Stimulated activated CD8-positive, alpha-beta memory T cell treated with anti-CD3 and anti-CD28 coated beads, Interleukin-4, amount 100 ng/mL, for 4 hours (primary cell): ENCODE results near the gene CERS2.

Experiments used
- DNase-seq, 2 donors: peaks; one replicate each; pipeline ENCODE4 v3.0.0-alpha.2; 2020; ENCODE audit warnings: low read depth in 2 of 2, low spot score in 1 of 2

The CERS2 gene

GRCh38 chr1:150997949-150998348, 23.3 kb upstream of the CERS2 start:
- no peak for DNase-seq

DNA sequence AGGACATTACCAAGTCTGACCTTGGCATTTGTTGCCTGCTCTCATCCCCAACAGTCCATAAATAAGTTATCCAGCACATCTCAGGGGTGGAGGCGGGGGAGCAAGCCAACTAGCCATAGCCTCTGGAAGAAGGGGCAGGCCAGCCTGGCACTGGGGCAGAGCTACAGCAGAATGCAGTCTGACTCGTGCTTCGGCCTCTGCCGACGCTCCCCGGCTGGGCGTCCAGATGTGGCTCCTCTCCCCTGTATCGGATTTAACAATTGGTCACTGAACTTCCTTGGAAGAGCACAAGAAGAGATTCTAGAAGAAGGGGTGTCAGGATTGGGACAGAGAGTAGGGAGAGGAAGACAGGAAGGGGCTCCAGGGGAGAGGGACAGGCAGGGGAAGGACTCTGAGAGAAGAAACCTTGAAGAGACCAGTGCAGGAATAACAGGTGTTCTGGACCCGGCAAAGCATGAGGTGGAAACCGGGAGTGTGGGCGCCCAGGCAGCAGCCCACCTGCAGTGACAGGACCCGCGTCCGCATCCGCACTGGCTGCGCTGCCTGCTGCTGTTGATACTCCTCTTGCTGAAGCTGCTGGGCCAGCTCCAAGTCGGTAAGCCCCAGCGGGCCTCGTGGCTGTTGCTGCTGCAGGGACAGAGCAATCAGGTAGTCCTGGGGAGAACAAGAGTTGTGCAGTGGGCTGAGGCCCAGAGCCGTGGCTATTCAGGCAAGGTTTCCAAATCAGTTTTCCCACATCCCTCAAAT, 22.7 kb upstream of the CERS2 start:
- no peak for DNase-seq

DNA sequence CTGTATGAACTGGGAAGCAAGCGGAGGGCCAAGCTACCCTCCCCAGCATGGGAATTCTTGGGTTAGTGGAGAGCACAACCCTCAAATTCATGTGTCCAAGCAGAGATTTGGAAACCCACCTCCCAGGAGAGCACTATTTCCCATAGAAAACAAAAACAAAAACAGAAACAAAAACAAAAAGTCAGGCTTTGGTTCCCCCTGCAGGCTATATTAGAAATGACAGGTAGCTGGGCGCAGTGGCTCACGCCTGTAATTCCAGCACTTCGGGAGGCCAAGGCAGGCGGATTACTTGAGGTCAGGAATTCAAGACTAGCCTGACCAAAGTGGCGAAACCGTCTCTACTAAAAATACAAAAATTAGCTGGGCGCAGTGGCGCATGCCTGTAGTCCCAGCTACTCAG, 21.3 kb upstream of the CERS2 start:
- DNase-seq = no peak

GRCh38 chr1:150995460-150995859, 20.8 kb upstream of the CERS2 start:
- no peak for DNase-seq

DNA sequence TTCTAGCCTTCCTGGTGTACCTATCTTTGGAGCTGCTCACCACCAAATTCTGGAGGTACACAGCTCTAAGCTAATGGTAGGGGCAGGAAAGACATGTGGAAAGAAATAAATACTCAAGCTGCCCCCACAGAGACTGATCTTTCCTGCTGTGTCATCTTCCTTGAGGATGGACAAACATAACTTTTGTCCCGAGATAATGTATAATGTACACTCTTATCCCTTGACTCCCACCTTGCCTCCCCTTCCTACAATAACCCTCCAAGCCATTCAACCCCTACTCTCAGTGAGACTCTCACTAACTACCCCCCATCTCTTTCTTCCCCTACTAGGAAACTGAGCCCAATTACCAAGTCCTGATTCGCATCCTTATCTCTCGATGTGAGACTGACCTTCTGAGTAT, 19.6 kb upstream of the CERS2 start:
- no peak for DNase-seq

DNA sequence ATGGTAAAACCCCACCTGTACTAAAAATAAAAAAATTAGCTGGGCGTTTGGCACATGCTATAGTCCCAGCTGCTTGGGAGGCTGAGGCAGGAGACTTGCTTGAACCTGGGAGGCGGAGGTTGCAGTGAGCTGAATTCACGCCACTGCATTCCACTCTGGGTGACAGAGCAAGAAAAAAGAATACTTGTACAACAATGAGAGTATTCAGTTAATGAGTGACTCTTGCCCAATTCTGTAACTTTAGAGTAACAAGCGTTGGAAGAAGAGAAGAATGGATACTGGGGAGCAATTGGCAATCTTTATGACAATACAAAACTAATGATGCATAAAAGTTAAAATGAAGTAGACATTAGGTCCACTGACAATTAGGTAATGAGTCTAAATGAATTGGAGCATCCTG, 18.0 kb upstream of the CERS2 start:
- DNase-seq = no peak

- no peak for DNase-seq
These were observed 13.3 kb upstream of the CERS2 start for GRCh38 chr1:150987924-150988323.

DNA sequence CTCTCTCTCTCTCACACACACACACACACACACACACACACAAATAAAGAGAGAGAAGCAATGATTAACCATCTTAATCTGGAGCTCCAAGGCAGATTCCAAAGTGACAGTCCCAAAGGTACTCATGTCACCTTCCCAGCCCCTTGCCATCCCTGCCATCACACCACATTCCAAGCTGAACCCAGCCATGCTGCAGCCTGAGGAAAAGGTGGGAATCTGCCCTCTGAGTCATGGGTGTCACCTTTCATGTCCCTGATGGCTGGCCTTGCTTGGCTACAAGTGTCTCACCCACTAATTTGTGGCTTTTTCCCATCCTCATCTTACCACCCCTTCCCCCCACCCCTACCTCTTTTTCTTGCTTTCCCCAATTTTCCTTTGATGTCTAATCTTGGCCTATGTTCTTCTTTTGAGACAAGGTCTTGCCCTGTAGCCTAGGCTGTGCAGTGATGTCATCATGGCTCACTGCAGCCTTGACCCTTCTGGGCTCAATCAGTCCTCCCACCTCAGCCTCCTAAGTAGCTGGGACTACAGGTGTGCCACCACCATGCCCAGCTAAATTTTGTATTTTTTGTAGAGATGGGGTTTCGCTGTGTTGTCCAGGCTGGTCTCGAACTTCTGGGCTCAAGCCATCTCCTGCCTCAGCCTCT, 10.7 kb upstream of the CERS2 start:
- DNase-seq = no peak

- no peak for DNase-seq
These were observed 7.4 kb upstream of the CERS2 start, which contains the start of gene ANXA9 for GRCh38 chr1:150981805-150982712. ANXA9 (plus strand) TSS chr1:150982292; CDS start chr1:150983106, 814 bp downstream.

DNA sequence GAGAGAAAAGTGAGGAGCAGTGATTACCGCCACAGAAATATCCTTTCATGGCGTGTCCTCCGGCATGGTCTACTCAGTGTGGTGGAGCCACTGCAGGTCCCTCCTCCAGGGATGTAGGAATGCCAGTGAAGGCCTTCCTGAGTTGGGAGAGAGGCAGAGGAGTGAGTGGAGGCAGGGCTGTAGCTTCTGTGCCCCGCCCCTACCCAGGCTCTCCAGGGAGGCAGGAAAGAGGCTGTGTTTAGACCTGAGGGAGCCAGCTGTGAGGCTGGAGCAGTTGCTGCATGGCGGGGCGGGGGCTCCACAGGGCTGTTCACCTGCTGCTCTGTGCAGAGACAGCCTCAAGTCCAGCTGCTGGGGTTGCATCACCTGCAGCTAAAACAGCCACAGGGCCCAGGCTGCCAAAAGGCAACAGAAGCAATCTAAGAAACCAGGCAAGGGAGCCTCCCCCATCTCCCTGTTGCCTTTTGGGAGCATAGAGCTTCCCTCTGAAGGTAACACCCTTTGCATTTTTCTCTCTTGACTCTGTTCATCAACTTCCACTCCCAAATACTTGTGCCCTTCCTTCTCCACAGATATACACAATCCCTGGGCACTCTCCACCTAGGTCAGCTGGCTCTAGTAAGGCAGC, 6.7 kb upstream of the CERS2 start:
- DNase-seq = no peak

- DNase-seq = peak; percentile 68 to 90
These were observed 4.7 kb upstream of the CERS2 start for GRCh38 chr1:150979092-150980056.

DNA sequence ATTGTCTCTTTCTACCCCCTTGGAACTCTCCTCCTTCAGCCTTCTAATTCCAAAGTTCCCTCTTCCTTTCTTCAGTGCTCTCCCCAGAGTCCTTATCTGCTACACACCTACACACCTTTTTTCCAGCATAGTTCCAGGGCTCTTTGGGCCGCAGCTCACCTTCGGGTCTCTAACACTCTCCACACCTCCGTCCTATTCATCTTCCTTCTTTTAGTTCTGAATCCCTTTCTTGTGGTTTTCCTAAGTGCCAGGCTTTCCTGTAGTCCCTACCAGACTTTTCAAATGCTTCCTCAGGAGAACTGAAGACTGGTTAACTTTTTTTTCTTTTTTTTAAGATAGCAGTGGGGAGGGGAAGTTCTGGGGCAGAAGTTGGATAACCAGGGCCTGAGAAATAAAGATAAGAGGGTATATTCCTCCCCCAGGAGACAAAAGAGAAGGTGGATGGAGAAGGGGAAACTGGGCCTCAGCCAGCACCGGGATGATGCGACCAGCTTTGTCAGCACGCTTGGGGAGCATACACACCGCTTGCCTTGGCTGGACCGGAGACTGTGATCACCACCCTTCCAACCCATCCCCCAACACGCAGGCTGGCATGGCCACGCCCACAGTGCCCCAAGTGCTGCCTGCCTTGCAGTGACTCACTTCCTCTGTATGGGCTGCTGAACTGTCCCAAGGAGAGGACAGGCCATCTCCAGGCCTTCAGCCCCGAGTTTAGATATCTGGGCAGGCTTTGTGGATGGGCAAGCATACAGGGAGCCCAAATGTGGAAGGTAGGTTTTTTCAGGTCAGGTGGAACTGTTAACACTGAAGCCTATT, 2.5 kb upstream of the CERS2 start:
- DNase-seq = peak; percentile 44 to 52

GRCh38 chr1:150976401-150976821, 1.8 kb upstream of the CERS2 start:
- DNase-seq = no peak

- no peak for DNase-seq
These were observed 627 bp downstream of the CERS2 start for GRCh38 chr1:150973836-150974579.

- no peak for DNase-seq
These were observed 1.3 kb downstream of the CERS2 start for GRCh38 chr1:150973258-150973835.

DNA sequence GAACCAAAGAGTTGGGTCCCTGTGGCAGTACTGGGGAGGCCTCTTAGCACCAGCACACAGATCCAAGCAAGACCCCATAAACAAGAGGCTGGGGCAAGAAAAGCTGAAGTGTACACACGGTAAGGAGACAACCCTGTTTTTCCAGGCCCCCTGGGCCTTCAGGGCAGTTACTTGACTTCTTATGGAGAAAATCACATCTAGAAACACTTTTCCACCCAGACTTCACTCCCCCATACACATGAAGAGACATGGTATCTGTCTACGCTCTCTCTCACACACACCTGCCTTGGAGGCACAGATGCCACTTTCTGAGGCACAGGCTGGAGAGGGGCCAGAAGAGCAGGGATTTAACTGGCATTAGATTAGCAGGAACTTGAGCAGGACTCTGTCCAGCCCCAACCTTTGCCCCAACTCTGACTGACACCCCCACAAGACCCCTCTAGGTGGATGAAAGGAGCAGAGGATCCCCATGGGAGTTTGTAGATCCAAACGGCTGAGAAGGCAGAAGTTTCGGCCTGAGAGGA, 2.2 kb downstream of the CERS2 start:
- no peak for DNase-seq

DNA sequence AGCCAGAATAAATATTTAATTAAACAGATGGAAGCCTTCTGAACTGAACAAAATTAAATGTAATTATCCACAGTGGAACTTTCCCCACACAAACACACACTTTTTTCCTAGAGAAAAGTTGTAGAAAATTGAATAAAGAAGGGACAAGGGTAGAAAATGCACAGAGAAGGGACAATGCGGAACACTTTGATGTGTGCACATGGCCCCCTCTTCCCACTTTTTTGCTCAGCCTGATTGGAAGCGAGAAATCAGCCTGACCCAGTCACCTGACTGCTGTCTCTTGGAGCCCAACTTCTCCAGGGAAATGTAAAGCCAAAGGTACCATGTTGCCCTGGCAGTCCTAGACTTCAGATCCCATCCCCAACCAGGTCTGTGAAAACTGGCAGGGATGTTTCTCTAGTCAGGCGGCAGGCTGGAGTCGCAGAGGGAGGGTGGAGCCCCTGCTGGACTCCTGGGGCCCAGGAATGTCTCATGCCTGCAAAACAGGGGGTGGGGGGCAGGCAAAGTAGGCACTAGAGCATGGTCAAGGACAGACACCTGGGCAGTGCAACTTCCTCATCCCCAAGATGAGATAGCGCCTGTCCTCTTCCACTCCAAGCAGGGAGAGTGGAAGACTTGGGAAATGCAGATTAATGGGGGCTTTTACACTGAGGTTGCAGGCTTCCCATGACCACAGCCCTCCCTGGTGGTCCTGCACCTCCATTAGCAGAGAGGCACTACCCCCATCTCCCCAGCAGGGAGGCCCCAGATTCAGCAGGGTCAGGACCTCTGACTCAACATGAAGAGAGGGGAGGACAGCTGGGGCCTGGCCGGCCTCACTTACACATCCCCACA, 2.8 kb downstream of the CERS2 start:
- no peak for DNase-seq
